K562 (cell line): ENCODE data around the gene XPO4. TPM values are rescaled to one million over a fixed set of nuclear protein-coding genes. Genes with fewer than 3 reads are reported as not detected.

Source experiments
- ARID1B ChIP-seq: fragments of 450-650 bp; IDR thresholded peaks from 2 replicates; pipeline ENCODE4 v1.6.1; 2016; ENCODE audit warnings: antibody characterized with exemption, mild to moderate bottlenecking, inconsistent platforms
- CREBBP ChIP-seq: IDR thresholded peaks from one replicate; pipeline ENCODE4 v1.6.1; 2012; ENCODE audit warnings: low read depth, mild to moderate bottlenecking, control low read depth, inconsistent platforms, low read length
- GABPB2 ChIP-seq: fragments of 250-450 bp; sonication (Bioruptor Pico); conservative IDR thresholded peaks from 2 replicates; pipeline ENCODE4 v1.5.1; 2021; ENCODE audit warnings: mild to moderate bottlenecking
- HEY1 ChIP-seq: fragments of 250-450 bp; sonication (Bioruptor Pico); IDR thresholded peaks from 2 replicates; pipeline ENCODE4 v1.5.0; 2020; ENCODE audit warnings: mild to moderate bottlenecking, moderate library complexity, borderline replicate concordance
- RREB1 ChIP-seq: fragments of 250-450 bp; sonication (Bioruptor Pico); IDR thresholded peaks from 2 replicates; pipeline ENCODE4 v1.4.0; 2020
- polyA plus RNA-seq, 8 experiments: library from polyadenylated mRNA; depleted of rRNA in 4 of 8; stranded (reverse) in 5 of 8; unstranded in 3 of 8; fragments of >200 nt; fragmentation: Nextera tagmentation in 2 of 8; fragmentation: Illumina TruSeq in 1 of 8; extraction: Ambion mirVana in 2 of 8; extraction: Trizol in 1 of 8; gene quantifications; 2 replicates each; pipeline versions ENCODE4 v1.2.1 to v1.2.3, GENCODE V29; 2011 to 2014; ENCODE audit warnings: inconsistent platforms in 1 of 8, missing spikeins in 1 of 8
- total RNA-seq, 7 experiments: library from RNA; depleted of rRNA in 6 of 7; stranded (reverse); fragments of >200 nt in 6 of 7; fragmentation: Illumina TruSeq in 2 of 7; extraction: Trizol in 2 of 7; gene quantifications; 2 replicates each; pipeline versions ENCODE4 v1.2.1 to v1.2.3, GENCODE V29; 2011 to 2021; ENCODE audit warnings: low replicate concordance in 1 of 7

Gene XPO4
- total and polyA plus RNA-seq, 9 of the 15 experiments (the other 6 are each of a cell fraction or from before 2014, with no cell fraction given) = 5.5 to 25.1 (median 17.5) TPM

DNA sequence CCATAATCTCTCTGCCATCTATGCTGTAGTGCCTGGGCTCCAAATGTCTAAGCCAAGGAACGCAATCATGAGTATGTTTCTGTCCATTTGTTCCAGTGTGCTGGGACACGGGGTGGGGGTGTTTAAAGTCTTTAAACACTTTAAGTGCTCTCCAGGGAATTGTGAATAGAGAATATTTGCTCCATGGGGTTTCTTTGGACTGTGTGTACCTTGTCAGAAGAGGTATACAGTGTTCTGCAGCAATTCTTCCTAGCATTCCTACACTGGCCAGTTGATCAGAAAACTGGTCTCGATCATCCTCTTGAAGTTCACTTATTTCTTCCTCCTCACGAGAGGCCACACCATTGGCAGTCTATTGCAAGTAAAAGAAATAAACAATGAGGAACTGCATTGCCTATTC is 93.7 kb downstream of the XPO4 start (continued):
- TF ChIP-seq GABPB2 (CRISPR knock-in tag) (no peak), HEY1 (CRISPR knock-in tag) (no peak), ARID1B (no peak), RREB1 (no peak), CREBBP (no peak)
- TF ChIP-seq, all 486 proteins: peak for 0
